T-helper 2 cell (primary cell): ENCODE results near the gene NALCN.

ENCODE experiments used
- DNase-seq, 5 experiments: peaks; one replicate each; pipeline versions ENCODE4 v3.0.0 to v3.0.0-alpha.2; 2012 to 2022

Gene NALCN

GRCh38 chr13:101415358-101416174, 742 bp downstream of the NALCN start:
- no peak for DNase-seq

GRCh38 chr13:101412076-101412475, 4.2 kb downstream of the NALCN start:
- no peak for DNase-seq

GRCh38 chr13:101408992-101409656, 7.2 kb downstream of the NALCN start:
- no peak for DNase-seq

GRCh38 chr13:101408154-101408553, 8.2 kb downstream of the NALCN start:
- DNase-seq: no peak

- no peak for DNase-seq
Observed at GRCh38 chr13:101406791-101407190, 9.5 kb downstream of the NALCN start.

- no peak for DNase-seq
Observed at GRCh38 chr13:101401196-101401595, 15.1 kb downstream of the NALCN start.

- DNase-seq: no peak
Observed at GRCh38 chr13:101399365-101399764, 16.9 kb downstream of the NALCN start.

- DNase-seq: no peak
Observed at GRCh38 chr13:101398920-101399319, 17.4 kb downstream of the NALCN start.

GRCh38 chr13:101398191-101398590, 18.1 kb downstream of the NALCN start:
- no peak for DNase-seq

GRCh38 chr13:101397742-101398141, 18.6 kb downstream of the NALCN start:
- no peak for DNase-seq

- DNase-seq: no peak
Observed at GRCh38 chr13:101394605-101395004, 21.7 kb downstream of the NALCN start.

- DNase-seq: no peak
Observed at GRCh38 chr13:101393140-101393539, 23.2 kb downstream of the NALCN start.

GRCh38 chr13:101390461-101390860, 25.8 kb downstream of the NALCN start:
- no peak for DNase-seq

- DNase-seq: no peak
Observed at GRCh38 chr13:101384929-101385328, 31.4 kb downstream of the NALCN start.

GRCh38 chr13:101383595-101383994, 32.7 kb downstream of the NALCN start:
- no peak for DNase-seq

GRCh38 chr13:101382701-101383100, 33.6 kb downstream of the NALCN start:
- DNase-seq: no peak

GRCh38 chr13:101382086-101382485, 34.2 kb downstream of the NALCN start:
- DNase-seq: no peak

- DNase-seq: no peak
Observed at GRCh38 chr13:101360525-101360924, 55.8 kb downstream of the NALCN start.

GRCh38 chr13:101354895-101355294, 61.4 kb downstream of the NALCN start:
- no peak for DNase-seq

- DNase-seq: no peak
Observed at GRCh38 chr13:101346942-101347728, 69.2 kb downstream of the NALCN start.

- DNase-seq: no peak
Observed at GRCh38 chr13:101346161-101346560, 70.1 kb downstream of the NALCN start.

- DNase-seq: no peak
Observed at GRCh38 chr13:101343128-101343787, 73.0 kb downstream of the NALCN start.

GRCh38 chr13:101341464-101341863, 74.8 kb downstream of the NALCN start:
- DNase-seq: no peak
